HG02943 (cell line): ENCODE results near the gene PCCB.
"Not testable (repeated sequence)": the region's sequence is repeated elsewhere in the genome, so short reads cannot be mapped to it uniquely, and the experiment has no call there.

Experiments
- ATAC-seq: cut with Tn5 transposase; IDR thresholded peaks from one replicate; pipeline ENCODE4 v1.9.1; 2021; ENCODE audit warnings: mild to moderate bottlenecking, low read depth, moderate library complexity; ENCODE audit not compliant: unreplicated experiment

Gene PCCB

DNA sequence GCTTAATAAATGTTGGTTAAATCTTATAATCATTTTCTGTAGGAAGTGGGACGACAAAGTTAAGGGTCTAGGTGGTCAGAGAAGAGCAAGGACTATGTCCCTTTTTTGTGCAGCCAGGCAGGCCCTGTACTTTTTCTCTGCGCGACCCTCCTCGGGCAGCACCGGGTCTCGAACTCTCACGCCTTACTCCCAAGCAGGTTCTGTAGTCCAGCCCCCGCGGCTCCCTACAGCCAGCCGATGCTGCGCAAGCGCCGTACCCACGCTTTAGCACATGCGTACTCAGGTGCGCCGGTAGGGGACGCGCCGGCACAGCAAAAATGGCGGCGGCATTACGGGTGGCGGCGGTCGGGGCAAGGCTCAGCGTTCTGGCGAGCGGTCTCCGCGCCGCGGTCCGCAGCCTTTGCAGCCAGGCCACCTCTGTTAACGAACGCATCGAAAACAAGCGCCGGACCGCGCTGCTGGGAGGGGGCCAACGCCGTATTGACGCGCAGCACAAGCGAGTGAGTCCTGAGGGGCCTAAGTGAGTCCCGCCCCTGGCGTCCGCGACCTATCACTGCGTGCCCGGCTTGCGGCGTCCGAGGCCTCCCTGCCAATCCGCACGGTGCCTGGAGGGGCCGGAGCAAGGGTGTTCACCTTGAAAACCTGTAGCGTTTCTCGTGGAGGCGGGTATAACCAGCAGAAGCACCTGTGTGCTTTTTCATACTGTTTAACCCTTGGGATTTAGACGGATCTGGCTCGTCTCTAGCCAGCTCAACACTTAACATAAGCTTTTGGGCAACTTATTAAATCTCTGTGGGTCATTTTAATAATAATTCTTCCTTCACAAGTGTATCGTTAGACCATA is at the start of gene PCCB:
Gene PCCB, plus strand, starts transcription at position 282 of the 844 bp plus-strand sequence. Its CDS starts 36 bp downstream, at position 318.
- peak; percentile 96 for ATAC-seq

- ATAC-seq = no peak
Measured at GRCh38 chr3:136207489-136208115, 42.5 kb upstream of the PCCB start.

- ATAC-seq = no peak
Measured at GRCh38 chr3:136209921-136210320, 40.2 kb upstream of the PCCB start.

DNA sequence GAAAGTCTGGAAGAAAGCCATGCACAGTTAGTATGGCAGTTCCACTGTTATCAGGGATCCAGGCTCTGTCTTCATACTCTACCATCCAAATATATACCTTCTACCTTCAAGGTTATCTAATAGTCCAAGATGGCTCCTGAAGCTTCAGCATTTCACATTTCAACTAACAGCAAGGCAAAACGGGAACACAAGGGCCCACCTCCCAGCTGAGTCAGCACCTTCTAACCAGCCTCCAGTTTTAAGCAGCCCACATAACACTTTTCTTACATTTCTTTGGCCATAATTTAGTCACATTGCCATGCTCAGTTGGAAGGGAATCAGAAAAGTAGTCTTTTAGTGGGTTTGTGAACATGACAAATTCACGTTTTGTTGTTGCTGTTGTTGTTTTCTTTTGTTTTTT is 38.6 kb upstream of the PCCB start:
- ATAC-seq = no peak

- not testable (repeated sequence) for ATAC-seq
Measured at GRCh38 chr3:136222746-136223145, 27.4 kb upstream of the PCCB start.

GRCh38 chr3:136232413-136232812 is 17.7 kb upstream of the PCCB start:
- no peak for ATAC-seq

DNA sequence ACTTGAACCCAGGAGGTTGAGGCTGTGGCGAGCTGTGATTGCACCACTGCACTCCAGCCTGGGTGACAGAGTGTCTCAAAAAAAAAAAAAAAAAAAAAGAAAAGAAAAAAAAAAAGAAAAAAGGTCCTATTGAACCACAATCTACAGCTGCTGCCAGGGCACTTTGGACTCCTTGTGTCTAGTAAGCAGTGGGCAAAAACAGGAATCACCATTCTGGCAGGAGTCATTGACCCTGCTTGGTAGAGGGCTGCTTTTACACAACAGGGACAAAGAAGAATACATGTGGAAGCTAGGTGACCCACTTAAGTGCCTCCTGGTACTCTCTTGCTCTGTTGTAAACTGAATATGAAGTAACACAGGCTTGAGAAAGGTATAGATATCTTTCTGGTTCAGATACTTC is 14.6 kb upstream of the PCCB start:
- no peak for ATAC-seq

DNA sequence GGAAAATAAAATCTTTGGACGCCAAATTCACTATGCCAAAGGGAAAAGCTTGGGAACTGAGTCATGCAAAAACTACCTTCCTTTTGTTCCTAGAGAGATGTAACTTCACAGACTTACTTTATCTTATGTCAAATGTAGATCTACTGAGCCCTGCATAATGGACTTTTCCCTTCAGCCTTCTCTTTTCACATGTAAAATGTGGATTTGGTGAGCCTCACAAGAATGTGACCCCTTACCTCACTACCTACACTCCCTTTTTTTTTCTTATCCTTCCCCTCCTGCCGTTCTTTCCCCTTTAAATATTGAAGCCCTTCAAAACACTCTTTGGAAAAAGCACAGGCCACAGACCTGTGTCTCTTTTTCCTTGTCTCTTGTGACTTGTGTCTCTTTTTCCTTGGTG is 14.0 kb upstream of the PCCB start:
- no peak for ATAC-seq

DNA sequence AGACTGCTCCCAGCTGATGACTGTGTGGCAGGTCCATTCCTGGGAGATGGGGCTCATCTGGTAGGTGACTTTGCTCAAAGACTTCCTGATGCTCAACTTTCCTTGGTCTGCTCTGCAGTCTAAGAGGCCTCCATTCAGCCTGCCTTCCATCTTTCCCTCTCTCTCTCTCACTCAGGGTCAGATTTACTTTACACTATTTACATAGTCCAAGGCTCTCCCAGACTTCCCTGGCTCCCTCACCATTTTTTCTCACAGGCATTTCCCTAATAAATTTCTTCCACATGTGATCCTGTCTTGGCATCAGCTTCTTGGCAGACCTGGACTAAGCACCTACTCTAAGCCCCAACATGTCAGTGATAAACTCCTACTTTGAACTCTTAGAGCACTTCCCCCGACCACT is 13.0 kb upstream of the PCCB start:
- no peak for ATAC-seq

DNA sequence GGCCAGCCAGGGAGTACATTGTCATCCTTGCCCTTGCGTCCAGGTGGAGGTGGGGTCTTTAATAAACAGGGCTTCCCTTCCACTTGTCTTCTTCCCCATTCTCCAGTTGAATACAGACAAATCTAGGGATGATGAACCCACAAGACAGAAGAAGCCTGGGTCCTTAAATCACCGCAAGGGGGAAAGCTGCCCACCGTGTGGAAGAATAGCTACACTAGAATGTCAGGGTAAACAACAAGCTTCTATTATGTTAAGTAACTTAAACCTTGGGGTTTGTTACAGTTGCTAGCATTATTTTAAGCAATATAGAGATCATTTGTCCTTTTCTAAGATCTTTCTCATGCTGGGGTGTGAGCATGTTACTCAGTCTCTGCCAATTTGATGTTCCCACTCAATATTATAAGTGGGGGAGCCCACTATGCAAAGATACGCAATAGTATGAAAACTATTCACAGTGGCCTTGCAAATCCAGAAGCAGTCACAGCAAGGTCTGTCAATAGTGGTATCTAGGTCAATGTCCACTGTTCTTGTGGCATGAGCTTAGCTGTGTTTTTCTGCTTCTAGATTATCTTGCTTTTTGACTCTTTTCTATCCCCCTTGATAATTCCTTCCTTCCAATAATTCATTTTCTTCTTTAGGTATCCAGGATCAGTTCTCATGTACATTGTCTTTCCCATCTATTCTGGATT is 12.0 kb upstream of the PCCB start:
- ATAC-seq = no peak

- ATAC-seq = no peak
Measured at GRCh38 chr3:136239094-136239493, 11.0 kb upstream of the PCCB start.

GRCh38 chr3:136245691-136246090 is 4.4 kb upstream of the PCCB start:
- ATAC-seq = no peak

- no peak for ATAC-seq
Measured at GRCh38 chr3:136247436-136247835, 2.7 kb upstream of the PCCB start.

- no peak for ATAC-seq
Measured at GRCh38 chr3:136247855-136248590, 2.1 kb upstream of the PCCB start.

DNA sequence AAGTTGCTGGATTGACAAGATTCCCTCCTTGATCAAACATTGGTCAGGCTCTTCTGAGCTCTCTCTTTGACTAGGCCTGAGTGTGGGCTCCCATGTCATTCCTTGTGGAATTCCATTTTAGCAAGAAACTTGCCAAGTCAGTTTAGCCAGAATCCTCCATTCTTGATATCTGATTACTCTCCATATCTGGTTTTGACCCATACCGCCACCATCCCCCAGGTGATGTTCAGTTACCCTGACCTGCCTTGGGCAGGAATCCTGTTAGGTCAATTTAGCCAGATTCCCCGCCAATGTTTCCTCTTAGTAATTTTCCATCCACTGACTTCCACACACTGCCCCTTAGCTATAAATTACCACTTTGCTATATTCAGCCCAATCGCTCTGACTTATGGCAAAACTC is 1.0 kb upstream of the PCCB start:
- ATAC-seq = no peak

DNA sequence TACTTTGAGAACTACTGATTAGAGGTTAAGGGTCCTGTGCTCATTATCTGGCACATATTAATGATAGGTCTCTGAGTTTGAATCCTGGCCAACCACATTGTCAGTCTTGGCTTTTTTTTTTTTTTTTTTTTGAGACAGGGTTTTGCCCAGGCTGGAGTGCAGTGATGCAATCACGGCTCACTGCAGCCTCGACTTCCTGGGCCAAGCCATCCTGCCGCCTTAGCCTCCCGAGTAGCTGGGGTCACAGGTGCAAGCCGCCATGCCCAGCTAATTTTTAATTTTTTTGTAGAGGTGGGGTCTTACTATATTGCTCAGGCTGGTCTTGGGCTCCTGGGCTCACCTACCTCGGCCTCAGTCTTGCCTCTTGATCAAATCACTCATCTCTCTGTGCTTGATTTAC is 547 bp upstream of the PCCB start:
- no peak for ATAC-seq

GRCh38 chr3:136250903-136251460 is 842 bp downstream of the PCCB start:
- ATAC-seq = peak; percentile 32

DNA sequence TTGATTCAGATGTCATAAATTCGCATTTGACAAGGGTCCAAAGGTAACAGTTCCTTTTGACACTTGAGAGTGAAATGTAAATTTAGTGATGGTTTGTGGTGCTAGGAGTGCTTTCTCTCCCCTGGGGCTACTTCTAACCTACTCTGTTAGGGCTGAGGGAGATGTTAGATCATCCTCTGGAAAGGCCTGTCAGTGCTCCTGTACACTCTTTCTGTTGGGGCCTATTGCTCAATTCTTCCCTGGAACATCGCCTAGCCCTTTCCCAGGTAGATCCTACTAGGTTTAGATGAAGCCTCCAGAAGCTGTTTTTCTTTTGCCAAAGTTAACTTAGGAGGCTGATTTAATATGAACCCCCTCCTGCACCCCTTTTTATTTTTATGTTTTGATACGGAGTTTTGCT is 1.4 kb downstream of the PCCB start:
- no peak for ATAC-seq

- no peak for ATAC-seq
Measured at GRCh38 chr3:136255672-136256406, 5.7 kb downstream of the PCCB start.

GRCh38 chr3:136258199-136258598 is 8.1 kb downstream of the PCCB start:
- no peak for ATAC-seq
